ENCODE measurements around the gene CHTOP.

The CHTOP gene

GRCh38 chr1:153683854-153684253 is 50.0 kb downstream of the CHTOP start:
- Histone ChIP-seq H3K79me2 (ENCODE audit: control insufficient read depth, low read length) (no peaks in the 10 kb centered on the region), H4K20me1 (ENCODE audit: control insufficient read depth, insufficient read depth, low read depth, low read length) (no peaks in the 10 kb centered on the region), H3K9me3 (ENCODE audit: control insufficient read depth, insufficient read depth, low read length) (no peaks in the 10 kb centered on the region), H3K4me2 (ENCODE audit: low read length) (no peak overlapping the region), H3K9me2 (replicated peaks; ENCODE audit: control insufficient read depth, low read length) (no peaks in the 10 kb centered on the region), H3K36me3 (ENCODE audit: control insufficient read depth, low read length) (no peaks in the 10 kb centered on the region), H3K4me3 (ENCODE audit: low read length) (no peak overlapping the region), H3K27ac (ENCODE audit: low read depth, low read length) (no peak overlapping the region), H3F3A (ENCODE audit: control insufficient read depth, insufficient read depth) (no peaks in the 10 kb centered on the region), H3K27me3 (ENCODE audit: control insufficient read depth, low read length) (peaks cover 59% of the 10 kb centered on the region), H3K4me1 (ENCODE audit: control insufficient read depth, low read length) (peaks cover 12% of the 10 kb centered on the region)
- no peak for TF ChIP-seq EZH2phosphoT487 (IDR thresholded peaks at IDR 0.05; ENCODE audit: borderline replicate concordance, low read length)
- TF ChIP-seq CTCF (IDR thresholded peaks at IDR 0.05; ENCODE audit: low read depth, low read length, poor library complexity, severe bottlenecking): no peak

- Histone ChIP-seq H4K20me1 (ENCODE audit: control insufficient read depth, insufficient read depth, low read depth, low read length) (no peaks in the 10 kb centered on the region), H3K9me2 (replicated peaks; ENCODE audit: control insufficient read depth, low read length) (no peaks in the 10 kb centered on the region), H3K79me2 (ENCODE audit: control insufficient read depth, low read length) (no peaks in the 10 kb centered on the region), H3K27ac (ENCODE audit: low read depth, low read length) (no peak overlapping the region), H3K4me1 (ENCODE audit: control insufficient read depth, low read length) (peaks cover 9% of the 10 kb centered on the region; the same call in 1 of the 2 replicates), H3K9me3 (ENCODE audit: control insufficient read depth, insufficient read depth, low read length) (no peaks in the 10 kb centered on the region), H3F3A (ENCODE audit: control insufficient read depth, insufficient read depth) (no peaks in the 10 kb centered on the region), H3K36me3 (ENCODE audit: control insufficient read depth, low read length) (no peaks in the 10 kb centered on the region), H3K27me3 (ENCODE audit: control insufficient read depth, low read length) (peaks cover 48% of the 10 kb centered on the region), H3K4me3 (ENCODE audit: low read length) (no peak overlapping the region), H3K4me2 (ENCODE audit: low read length) (no peak overlapping the region)
- TF ChIP-seq EZH2phosphoT487 (IDR thresholded peaks at IDR 0.05; ENCODE audit: borderline replicate concordance, low read length): no peak
- no peak for TF ChIP-seq CTCF (IDR thresholded peaks at IDR 0.05; ENCODE audit: low read depth, low read length, poor library complexity, severe bottlenecking)
Observed at GRCh38 chr1:153684892-153685291, 51.0 kb downstream of the CHTOP start.

GRCh38 chr1:153685544-153686340 is 51.9 kb downstream of the CHTOP start:
- Histone ChIP-seq H3K79me2 (ENCODE audit: control insufficient read depth, low read length) (no peaks in the 10 kb centered on the region), H3K27me3 (ENCODE audit: control insufficient read depth, low read length) (peaks cover 40% of the 10 kb centered on the region), H3F3A (ENCODE audit: control insufficient read depth, insufficient read depth) (no peaks in the 10 kb centered on the region), H3K27ac (ENCODE audit: low read depth, low read length) (no peak overlapping the region), H3K9me3 (ENCODE audit: control insufficient read depth, insufficient read depth, low read length) (no peaks in the 10 kb centered on the region), H3K4me2 (ENCODE audit: low read length) (no peak overlapping the region), H3K4me3 (ENCODE audit: low read length) (no peak overlapping the region), H3K36me3 (ENCODE audit: control insufficient read depth, low read length) (no peaks in the 10 kb centered on the region), H3K9me2 (replicated peaks; ENCODE audit: control insufficient read depth, low read length) (no peaks in the 10 kb centered on the region), H3K4me1 (ENCODE audit: control insufficient read depth, low read length) (peaks cover 8% of the 10 kb centered on the region; the same call in 1 of the 2 replicates), H4K20me1 (ENCODE audit: control insufficient read depth, insufficient read depth, low read depth, low read length) (no peaks in the 10 kb centered on the region)
- TF ChIP-seq EZH2phosphoT487 (IDR thresholded peaks at IDR 0.05; ENCODE audit: borderline replicate concordance, low read length): no peak
- TF ChIP-seq CTCF (IDR thresholded peaks at IDR 0.05; ENCODE audit: low read depth, low read length, poor library complexity, severe bottlenecking): no peak

Measured in DOHH2 (cell line).